Panc1 (cell line): ENCODE results near the gene FAM83E.

Experiments
- CTCF ChIP-seq: fragments of 450-650 bp; IDR thresholded peaks from 2 replicates; pipeline ENCODE4 v1.5.1; 2017; ENCODE audit warnings: mild to moderate bottlenecking
- POLR2AphosphoS5 ChIP-seq: IDR thresholded peaks from 2 replicates; pipeline ENCODE4 v1.6.1; 2012; ENCODE audit warnings: mild to moderate bottlenecking, low read depth, low read length, moderate library complexity
- REST ChIP-seq, 2 experiments: IDR thresholded peaks; 2 replicates each; pipeline ENCODE4 v1.6.1; 2011 to 2012; ENCODE audit warnings: low read depth in 2 of 2, control low read depth in 1 of 2, low read length in 1 of 2, mild to moderate bottlenecking in 1 of 2, moderate library complexity in 1 of 2; ENCODE audit not compliant: insufficient read depth in 1 of 2
- SIN3A ChIP-seq: IDR thresholded peaks from 2 replicates; pipeline ENCODE4 v1.6.1; 2012; ENCODE audit warnings: low read depth, mild to moderate bottlenecking, low read length, moderate library complexity, borderline replicate concordance; ENCODE audit not compliant: insufficient read depth

GRCh38 chr19:48642862-48643261 is 28.0 kb upstream of the FAM83E start:
- TF ChIP-seq CTCF (no peak), SIN3A (no peak), REST (IDR thresholded peaks at IDR 0.05; ENCODE audit: insufficient read depth in 1 of 2, low read depth in 2 of 2, low read length in 1 of 2) (no peak), POLR2AphosphoS5 (no peak)
